Frontal cortex (tissue), 4 donors: ENCODE results near the gene GSG1L. TPM values are rescaled to one million over a fixed set of nuclear protein-coding genes. Genes with fewer than 3 reads are reported as not detected.
"Not testable (repeated sequence)": the region's sequence is repeated elsewhere in the genome, so short reads cannot be mapped to it uniquely, and the experiment has no call there.

Source experiments
- DNase-seq, 2 donors: peaks; one replicate each; pipeline ENCODE4 v3.0.0; 2012; ENCODE audit warnings: low spot score in 2 of 2
- FAIRE-seq: peaks from 2 replicates; lab custom pipeline; 2012; peaks lifted over from hg19 to GRCh38; lab: Jason Lieb, UNC
- total RNA-seq: library from RNA; depleted of rRNA; stranded (reverse); fragments of >200 nt; gene quantifications from one replicate; pipeline ENCODE4 v1.2.3, GENCODE V29; 2014
- donor health status: control.
- donor health status: control.
- donor health status: control.

The GSG1L gene
- total RNA-seq, 1 donor from 2014 or later: 5.3 TPM

DNA sequence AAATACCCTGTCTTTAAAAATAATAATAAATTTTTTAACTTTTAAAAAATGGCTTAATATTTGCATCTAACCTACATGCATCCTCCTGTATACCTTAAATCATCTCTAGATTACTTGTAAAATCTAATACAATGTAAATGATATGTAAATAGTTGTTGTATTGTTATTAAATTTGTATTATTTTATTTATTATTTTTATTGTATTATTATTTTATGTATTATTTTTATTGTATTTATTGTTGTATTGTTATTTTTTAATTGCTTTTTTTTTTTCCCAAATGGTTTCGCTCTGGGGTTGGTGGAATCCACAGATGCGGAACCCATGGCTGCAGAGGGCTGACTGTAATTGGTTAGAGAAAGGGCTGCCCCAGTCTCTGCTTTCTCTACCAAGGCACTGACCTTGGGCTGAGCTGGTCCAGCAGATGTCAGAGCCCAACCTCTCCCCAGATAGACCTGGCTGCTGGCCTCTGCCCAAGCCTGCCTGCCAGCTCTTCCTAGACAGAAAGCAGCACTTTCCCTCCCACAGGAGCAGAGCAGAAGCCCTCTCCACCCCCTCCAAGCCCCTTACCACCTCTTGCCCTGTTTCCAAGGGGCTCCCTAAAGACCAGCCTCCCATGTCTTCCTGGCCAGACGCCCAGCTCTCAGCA, 183.8 kb downstream of the GSG1L start:
- no peak for DNase-seq
- FAIRE-seq: peak; percentile 93

GRCh38 chr16:27872627-27873026, 190.9 kb downstream of the GSG1L start:
- not testable (repeated sequence) for FAIRE-seq, DNase-seq

DNA sequence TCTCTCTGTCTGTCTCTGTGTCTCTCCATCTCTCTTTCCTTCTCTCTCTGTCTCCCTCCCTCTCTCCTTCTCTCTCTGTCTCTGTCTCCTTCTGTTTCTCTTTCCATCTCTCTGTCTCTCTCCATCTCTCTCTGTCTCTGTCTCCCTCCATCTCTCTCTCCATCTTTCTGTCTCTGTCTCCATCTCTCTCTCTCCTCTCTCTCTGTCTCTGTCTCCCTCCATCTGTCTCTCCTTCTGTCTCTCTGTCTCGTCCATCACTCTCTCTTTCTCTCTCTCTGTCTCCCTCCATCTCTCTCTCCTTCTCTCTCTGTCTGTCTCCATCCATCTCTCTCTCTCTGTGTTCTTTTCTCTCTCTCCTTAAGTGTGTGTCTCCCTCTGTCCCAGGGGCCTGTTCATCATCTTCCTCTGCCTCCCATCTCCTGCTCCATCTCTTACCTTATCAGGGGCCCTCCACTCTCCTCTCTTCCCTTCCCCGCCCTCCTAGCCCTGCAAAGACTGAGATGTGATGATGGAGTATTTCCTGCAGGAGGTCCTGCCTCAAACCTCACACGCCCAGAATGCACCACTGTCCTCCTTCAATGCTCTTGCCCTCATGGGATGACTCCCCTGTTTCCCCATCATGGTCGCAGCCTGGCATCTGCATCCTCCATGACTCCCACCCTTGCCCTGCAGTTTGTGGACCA, 193.3 kb downstream of the GSG1L start:
- no peak for FAIRE-seq
- no peak for DNase-seq

DNA sequence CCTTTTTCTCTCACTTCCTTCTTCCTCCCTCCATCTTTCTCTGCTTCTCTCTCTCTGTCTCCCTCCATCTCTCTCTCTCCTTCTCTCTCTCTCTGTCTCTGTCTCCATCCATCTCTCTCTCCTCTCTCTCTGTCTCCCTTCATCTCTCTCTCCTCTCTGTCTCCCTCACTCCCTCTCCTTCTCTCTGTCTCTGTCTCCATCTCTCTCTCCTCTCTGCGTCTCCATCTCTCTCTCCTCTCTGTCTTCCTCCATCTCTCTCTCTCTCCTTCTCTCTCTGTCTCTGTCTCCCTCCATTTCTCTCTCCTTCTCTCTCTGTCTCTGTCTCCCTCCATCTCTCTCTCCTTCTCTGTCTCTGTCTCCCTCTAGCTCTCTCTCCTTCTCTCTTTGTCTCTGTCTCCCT, 194.1 kb downstream of the GSG1L start:
- no peak for FAIRE-seq
- no peak for DNase-seq

DNA sequence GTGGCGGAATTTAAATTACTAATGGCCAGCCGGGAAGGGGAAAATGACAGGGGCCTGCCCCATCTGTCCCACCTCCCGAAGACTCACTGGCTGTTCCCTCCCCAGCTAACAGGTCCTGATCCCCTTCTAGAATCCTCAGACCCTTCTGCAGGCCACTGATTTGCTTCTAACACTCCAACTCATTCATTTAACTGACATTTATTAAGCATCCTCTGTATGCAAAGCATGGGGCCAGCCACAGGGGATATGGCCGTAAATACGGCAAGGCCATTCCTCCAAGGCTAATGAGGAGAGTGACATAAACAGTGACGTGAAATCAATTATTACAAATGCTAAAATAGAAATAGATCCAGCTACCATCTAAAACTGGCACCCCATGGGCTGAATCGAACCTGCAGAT, 195.3 kb downstream of the GSG1L start:
- FAIRE-seq (no peak), DNase-seq (no peak)

GRCh38 chr16:27867122-27868110, 196.1 kb downstream of the GSG1L start:
- FAIRE-seq (no peak), DNase-seq (peak; percentile 35 to 65)

DNA sequence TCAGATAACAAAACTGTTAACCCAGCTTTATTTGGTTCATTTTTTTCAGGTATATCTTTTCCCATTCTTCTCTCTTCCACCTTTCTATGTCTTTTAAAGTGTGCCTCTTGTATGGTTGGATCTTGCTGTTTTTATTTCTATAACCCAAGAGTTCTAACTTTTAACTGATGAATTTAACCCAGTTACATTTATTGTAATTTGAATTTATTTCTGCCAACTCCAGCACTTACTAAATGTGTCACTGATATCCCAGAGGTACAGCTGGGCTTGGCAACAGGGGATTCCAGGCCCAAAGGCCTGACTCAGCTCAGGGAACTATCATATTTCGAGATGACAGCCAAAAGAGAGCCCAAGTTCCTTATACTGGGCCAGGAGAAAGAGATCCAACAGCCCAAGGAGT, 200.1 kb downstream of the GSG1L start:
- DNase-seq: no peak
- FAIRE-seq: no peak

GRCh38 chr16:27862953-27863352, 200.6 kb downstream of the GSG1L start:
- DNase-seq: no peak
- no peak for FAIRE-seq

DNA sequence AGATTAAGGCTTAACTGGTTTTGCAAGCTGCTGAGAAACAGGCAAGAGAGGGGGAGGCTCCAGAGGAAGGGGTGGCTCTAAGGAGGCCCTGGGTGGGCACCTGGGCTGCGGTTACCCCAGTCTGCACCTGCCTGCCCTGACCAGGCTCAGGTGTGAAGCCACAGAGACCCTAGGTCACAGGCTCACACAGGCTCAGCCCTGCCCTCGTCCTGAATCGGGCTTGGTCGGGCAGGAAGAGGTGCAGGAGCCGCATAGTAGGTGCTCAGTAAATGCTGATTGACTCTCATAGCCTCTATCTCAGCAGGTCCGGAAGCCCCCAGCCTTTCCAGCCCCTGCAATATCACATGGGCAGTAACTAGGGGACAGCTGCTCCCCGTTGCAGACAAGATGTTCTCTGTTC, 203.4 kb downstream of the GSG1L start:
- FAIRE-seq (no peak), DNase-seq (no peak)

GRCh38 chr16:27859020-27859419, 204.5 kb downstream of the GSG1L start:
- FAIRE-seq: no peak
- no peak for DNase-seq

DNA sequence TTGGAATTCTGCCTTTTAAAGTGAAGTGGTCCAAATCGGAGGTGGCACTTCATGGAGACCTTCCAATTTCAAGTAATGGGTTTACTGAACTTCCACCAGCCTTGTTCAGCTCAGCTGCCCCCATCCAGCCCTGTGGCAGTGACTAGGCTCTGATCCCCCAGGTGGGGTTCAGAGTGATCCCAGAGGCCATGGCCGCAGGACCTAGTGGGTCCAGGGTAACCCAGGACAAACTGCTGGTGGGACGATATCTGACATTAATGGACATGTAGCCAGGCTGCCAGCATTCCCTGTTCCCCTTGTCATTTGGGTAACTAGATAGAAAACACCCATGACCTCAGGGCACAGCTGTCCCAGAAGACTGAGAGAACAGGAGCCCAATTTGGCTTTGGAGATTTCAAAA, 209.9 kb downstream of the GSG1L start:
- FAIRE-seq: no peak
- no peak for DNase-seq

- no peak for DNase-seq
- no peak for FAIRE-seq
Observed at GRCh38 chr16:27853101-27853500, 210.4 kb downstream of the GSG1L start.

DNA sequence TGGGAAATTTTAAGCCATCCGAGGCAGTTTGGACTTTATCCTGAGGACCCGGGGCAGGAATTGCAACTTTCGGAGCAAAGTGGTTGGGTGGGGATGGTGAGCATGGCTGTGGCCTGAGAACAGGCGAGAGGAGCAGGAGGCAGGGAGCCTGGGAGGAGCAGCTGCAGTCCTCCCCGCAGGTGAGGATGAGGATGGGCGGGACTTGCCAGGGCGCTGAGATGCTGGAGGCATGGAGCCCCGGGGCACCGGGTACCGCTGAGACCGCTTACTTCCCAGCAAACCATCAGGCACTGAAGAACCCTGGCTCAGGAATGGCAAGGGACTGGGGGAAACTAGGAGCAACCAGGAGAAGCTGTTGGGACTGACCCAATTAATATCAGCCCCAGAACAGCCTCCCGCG, 210.8 kb downstream of the GSG1L start:
- FAIRE-seq (no peak), DNase-seq (no peak)

DNA sequence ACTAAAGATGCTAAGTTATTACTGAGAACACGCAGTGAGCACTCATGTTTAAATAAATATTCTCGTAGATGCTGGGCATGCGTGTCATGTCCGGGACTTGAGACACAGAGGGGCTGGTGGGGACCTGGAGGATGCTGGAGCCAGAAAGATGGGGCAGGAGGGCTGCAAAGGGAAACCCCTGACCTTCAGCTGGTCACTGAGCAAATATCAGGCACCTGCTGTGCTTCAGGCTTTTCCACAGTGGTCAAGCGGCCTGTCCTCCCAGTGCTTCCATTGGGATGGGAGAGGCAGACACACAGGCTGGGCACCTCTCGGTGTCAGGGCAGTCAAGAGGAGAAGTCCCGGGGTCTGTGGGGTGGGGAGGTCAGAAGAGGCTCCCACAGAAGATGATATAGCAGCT, 211.4 kb downstream of the GSG1L start:
- DNase-seq (no peak), FAIRE-seq (no peak)

DNA sequence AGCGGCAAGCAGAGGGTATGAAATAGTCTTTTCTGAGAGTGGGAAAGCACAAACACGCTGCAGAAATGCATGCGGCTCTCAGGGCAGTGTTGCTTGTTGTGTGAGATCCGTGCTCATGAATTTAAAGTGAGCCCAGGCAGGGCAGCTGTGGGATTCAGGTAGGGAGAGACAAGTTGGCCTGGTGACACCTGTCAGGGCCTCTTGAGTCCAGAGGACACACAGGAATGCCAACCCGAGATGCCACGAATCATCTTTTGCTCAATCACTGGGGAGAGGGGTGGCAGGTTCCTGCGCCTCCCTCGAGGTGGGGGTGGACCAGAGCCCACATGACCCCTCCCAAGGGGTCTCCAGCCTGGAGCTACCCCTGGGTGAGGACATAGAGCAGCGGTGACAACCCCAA, 211.9 kb downstream of the GSG1L start:
- DNase-seq (no peak), FAIRE-seq (no peak)

DNA sequence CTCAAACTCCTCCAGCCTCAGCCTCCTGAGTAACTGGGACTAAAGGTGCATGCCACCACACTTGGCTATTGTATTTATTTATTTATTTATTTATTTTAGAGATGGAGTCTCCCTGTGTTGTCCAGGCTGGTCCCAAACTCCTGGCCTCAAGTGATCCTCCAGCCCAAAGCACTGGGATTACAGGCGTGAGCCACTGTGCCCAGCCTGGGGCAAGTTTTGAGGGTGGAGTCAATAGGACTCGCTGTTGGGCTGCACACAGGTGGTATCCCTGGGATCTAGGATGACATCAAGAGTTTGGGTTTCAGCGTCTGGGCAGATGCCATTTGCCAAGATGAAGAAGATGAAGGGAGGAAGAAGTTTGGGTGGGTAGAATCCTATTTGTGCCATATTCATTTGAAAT, 213.9 kb downstream of the GSG1L start:
- no peak for FAIRE-seq

GRCh38 chr16:27847030-27847550, 216.4 kb downstream of the GSG1L start:
- DNase-seq: no peak
- no peak for FAIRE-seq

More for the DNA sequence above, 213.9 kb downstream of the GSG1L start:
- DNase-seq: no peak

- FAIRE-seq: no peak
- no peak for DNase-seq
Observed at GRCh38 chr16:27844826-27845225, 218.7 kb downstream of the GSG1L start.

- DNase-seq (no peak), FAIRE-seq (no peak)
Observed at GRCh38 chr16:27843800-27844199, 219.7 kb downstream of the GSG1L start.

- no peak for FAIRE-seq
Observed at GRCh38 chr16:27841911-27842310, 221.6 kb downstream of the GSG1L start.

More at GRCh38 chr16:27841911-27842310, 221.6 kb downstream of the GSG1L start:
- no peak for DNase-seq
